HG02642 (cell line): ENCODE results near the gene ATP1A1.

Experiments used
- ATAC-seq: cut with Tn5 transposase; IDR thresholded peaks from one replicate; pipeline ENCODE4 v1.9.1; 2021; ENCODE audit warnings: mild to moderate bottlenecking; ENCODE audit not compliant: unreplicated experiment, poor library complexity

Gene ATP1A1

DNA sequence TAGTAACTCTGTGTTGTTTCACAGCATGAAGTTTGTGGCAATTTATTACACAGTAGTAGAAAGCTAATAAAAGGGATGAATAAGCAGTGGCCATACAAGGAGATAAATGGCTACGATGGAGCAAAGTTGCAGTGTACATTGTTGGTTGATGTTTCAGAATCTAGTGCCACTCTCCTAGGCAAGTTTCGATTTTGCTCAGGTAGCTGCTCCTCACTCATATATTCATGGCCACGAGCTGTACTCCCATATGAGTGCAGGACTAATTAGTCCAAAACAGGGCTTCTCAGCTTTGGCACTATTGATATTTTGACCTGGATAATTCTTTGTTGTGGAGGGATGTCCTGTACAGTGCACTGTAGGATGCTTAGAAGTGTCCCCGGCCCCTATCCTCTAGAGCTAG, 30.0 kb upstream of the ATP1A1 start:
- ATAC-seq = no peak

DNA sequence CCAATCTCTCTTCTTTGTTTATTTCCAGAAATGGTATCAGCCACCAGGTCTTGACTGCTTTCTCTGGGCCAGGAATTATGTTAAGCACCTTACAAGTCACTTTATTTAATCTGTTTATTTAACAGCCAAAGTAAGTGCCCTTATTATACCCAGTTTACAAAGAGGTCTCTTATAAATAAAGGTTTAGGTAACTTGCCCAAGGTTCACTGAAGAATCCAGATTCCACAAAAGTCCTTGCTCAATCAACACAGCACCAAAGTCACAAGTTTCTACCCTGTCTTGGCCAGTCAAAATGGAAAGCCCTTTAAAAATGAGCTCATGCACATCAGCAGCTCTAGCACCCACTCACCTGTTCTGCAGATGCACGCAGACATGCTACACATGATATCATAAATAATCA, 28.0 kb upstream of the ATP1A1 start:
- ATAC-seq = no peak

DNA sequence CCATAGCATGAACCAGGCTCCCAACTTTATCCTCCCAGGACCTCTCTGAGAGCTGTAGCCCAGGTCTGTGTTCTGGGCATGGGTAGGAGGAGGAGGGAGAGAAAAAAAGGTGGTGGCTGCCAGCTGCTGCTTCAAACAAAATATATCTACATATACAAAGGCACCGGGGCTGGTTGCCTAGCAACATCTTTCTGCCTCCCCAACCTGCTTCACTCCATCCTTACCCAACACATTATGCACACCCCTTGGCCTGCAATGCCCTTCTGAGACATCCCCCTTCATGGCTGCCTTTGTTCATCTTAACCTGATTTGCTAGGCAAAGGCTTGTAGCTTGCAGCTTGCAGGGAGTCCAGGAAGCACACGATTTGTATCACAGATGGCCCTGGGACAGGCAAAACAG, 27.2 kb upstream of the ATP1A1 start:
- ATAC-seq = no peak

DNA sequence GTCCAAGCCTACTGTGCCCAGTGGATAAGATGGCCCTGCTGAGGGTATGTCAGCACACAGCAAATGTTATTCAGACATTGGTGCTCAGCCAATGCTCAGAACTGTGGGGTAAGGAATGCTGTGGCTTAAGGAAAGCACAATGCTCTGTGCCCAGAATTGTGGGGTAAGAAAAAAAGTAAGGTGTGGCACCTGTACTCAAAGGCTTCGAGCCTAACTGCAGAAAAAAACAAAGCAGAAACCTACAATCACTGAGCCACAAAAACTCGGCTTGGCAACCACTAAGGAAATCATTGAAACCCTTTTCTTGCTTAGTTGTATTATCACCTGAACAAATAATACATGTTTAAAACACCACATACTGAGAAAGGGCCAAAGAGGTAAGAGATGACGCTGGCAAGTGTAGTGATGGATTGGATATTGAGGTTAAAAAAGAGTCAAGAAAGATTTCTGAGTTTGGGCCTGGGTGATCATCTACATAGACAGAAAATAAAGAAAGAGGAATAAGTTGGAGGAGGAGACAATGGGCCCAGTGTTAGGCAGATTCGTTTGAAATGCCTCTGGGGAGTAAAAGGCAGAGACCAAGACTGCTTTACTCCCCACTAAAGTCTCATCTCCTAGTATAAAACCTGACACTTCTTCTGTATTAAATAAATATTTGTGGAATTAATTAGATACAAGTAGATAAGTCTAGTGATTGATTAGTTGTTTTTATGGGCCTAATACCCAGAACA, 25.9 kb upstream of the ATP1A1 start:
- no peak for ATAC-seq

DNA sequence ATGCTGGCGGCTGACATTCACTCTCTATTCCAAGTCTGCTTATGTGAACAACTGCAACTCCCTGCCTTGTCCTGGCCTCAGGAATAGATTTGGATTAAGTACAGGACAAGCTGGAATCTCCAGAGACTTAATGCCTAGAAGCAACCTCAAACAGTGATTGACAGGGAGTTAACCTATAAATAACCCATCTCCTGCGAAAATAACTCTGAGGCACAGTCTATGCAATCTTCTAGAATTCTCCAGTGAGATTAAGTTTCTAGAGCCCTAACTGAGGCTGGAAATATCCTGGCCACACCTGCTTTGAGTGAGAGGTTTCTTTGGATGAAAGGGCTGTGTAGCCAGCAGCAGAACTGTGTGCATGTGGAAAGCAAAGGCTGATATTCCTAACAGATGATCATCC, 25.3 kb upstream of the ATP1A1 start:
- no peak for ATAC-seq

DNA sequence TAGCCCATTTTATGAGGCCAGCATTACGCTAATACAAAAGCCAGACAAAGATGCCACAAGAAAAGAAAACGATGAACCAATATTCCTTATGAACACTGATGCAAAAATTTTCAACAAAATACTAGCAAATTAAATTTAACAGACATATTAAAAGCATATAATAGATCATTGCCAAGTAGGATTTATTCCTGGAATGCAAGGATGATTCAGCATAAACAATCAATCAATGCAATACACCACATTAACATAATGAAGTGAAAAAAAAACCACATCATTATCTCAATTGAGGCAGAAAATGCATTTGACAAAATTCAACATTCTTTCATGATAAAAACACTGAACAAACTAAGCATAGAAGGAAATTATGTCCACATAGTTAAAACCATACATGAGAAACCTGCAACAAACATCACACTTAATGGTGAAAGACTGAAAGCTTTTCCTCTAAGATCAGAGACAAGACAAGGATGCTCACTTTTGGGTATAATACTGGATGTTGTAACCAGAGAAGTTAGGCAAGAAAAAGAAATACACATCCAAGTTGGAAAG, 22.9 kb upstream of the ATP1A1 start:
- no peak for ATAC-seq

DNA sequence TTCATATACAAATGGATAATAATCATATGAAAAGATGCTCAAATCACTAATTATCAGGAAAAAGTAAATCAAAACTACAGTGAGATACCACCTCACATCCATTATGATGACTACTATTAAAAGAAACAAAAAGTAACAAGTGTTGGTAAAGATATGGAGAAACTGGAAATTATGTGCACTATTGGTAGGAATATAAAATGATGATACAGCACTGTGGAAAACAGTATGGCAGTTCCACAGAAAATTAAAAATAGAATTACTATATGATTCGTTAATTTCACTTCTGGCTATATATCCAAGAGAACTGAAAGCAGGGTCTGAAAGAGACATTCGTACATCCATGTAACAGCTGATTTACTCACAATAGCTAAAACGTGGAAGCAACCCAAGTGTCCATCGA, 21.1 kb upstream of the ATP1A1 start:
- no peak for ATAC-seq

DNA sequence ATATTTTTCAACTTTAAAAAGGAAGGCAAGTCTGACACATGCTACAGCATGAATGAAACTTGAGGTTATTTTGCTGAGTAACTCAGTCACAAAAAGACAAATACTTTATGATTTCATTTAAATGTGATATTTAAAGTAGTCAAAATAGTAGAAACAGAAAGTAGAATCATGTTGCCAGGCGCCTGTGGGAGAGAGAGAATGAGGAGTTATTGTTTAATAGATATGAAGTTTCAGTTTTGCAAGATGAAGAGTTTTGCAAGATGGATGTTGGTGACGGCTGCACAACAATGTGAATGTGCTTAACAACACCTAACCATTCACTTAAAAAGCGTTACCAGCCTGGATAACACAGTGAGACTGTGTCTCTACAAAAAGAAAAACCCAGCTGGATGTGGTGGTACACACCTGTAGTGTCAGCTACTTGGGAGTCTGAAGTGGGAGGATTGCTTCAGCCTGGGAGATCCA, 20.7 kb upstream of the ATP1A1 start:
- peak; percentile 57 for ATAC-seq

DNA sequence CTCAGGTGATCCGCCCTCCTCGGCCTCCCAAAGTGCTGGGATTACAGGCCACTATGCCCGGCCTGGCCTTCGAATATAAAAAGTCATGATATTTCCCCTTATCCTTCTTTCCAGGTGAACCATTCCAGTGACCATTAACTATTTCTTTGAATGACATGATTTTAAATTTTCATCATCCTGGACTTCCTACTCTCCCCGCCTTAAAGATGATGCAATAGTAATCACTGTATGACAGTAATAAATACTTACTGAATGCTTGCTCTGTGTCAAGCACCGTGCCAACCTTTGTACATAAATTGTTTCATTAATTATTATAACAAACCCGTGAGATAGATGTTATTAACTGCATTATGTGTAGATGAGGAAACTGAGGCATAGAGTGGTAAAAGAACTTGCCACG, 19.9 kb upstream of the ATP1A1 start:
- ATAC-seq = no peak

DNA sequence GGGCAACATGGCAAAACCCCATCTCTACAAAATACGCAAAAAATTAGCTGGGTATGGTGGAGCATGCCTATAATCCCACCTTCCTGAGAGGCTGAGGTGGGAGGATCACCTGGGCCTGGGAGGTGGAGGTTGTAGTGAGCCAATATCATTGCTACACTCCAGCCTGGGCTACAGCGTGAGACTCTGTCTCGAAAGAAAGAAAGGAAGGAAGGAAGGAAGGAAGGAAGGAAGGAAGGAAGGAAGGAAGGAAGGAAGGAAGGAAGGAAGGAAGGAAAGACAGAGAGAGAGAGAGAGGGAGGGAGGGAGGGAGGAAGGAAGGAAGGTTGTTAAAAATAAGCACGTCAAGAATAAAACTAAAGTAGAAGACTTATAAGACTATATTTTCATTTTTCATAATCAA, 17.0 kb upstream of the ATP1A1 start:
- ATAC-seq = no peak

DNA sequence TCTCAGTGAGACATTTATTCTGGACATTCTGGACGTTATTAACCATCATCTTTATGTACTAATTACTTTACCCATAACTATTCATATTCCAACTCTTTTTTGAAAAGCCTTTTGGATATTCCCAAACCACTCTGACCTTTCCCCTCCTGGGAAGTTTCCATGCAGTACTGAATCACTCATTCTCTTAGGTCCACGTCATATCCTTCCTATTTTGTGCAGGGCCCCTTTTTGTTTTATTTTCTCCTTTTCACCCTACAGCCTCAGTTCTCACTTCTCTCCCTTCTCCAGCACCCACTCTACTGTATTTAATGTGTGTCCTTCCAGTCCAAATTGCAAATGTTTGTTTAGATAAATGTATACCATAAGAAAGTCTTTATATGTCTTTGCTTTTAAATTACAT, 16.4 kb upstream of the ATP1A1 start:
- no peak for ATAC-seq

DNA sequence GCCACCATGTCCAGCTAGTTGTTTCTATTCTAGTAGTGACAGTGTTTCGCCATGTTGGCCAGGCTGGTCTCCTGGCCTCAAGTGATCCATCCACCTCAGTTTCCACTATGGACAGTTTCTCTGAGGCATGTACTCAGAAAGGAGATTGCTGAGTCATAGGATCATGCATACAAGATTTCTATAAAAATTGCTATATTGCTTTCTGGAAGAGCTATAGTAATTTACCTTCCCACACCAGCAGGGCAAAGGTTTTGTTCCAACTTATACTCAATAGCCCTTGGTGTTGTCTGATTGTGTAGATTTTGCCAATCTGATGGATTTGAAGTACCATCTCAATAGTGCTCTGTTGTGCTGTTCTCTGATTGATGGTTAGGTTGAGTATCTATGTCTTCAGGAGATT, 15.6 kb upstream of the ATP1A1 start:
- no peak for ATAC-seq

DNA sequence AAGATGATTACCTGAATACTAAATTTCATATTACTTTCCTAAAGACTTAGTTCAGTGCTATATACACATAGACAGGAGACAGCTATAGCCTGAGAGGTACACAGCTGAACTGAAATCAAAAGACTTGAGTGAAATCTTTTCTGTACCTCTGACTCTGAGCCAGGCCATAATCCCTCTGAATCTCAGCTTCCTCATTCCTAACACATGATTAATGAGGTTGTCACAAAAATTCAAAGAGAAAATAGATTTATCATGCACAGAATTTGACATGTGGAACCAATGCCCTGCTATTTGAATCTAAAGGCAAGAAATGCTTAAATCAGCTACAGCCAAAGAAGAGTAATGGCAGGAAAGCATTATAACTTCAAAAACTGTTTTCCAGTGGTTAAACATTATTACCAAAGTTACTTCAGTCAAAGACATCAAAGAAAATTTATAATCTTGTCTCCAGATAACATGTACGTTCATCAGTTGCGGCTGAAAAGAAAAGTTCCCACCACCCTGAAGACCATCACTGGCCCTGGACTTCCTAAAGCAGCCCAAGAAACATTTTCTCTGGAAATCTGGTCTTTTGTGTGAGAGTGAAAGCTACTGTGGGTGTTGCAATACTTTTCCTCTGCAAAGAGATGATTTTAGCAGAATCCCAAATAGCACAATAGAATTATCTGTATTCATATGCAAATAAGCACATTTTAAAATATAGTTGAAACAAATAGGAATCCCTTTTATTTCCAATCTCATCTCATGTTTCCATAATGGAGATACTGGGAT, 13.8 kb upstream of the ATP1A1 start:
- ATAC-seq = no peak

DNA sequence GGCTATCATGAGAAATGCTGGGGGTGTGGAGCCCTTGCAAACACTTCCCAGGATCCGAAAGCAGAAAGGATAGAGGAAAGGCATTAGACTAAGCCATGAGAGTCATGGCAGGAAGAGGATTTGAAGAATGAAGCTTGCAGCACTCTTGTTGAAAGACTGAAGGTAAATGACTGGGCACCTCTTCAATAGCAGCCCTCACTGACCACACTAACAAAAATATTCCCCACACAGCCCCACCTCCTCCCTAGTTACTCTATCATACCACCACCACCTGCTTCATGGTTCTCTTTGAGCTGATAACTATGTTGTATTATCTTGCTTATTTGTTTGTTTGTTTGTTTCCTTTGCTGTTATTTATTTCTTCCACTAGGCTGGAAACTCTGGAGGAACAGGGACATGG, 13.2 kb upstream of the ATP1A1 start:
- no peak for ATAC-seq

DNA sequence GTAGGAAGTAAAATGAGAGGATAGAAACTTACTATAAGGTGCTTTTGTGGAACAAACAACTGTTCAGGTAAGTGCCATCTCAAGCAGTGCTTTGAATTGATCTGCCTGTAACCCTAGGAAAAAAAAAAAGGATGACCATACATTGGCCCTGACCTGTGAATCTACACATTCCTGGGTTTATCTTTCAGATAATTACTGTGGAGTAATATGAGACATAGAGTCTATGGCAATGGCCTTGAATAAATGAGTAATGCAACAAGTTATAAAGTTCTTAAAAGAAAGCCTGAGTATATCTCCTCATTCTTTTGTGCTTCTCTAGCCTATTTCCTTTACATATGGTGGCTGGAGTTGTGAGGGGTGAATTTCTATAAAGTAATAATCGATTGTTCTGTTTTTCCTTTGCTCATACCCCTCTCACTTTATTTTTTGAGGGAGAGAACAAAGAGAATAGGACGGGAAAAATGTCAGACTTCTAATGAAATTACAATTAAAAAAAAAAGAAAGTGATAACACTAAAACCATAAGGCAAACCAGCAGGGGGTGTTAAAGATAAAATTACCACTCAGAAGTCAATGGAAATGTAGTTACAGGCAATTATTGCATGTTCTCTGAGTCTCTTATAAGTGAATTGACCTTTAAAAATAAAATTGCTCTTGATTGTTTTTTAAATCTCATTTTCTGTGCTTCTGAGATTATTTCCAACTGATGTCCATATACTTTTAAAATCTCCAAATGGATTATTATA, 12.4 kb upstream of the ATP1A1 start:
- no peak for ATAC-seq

DNA sequence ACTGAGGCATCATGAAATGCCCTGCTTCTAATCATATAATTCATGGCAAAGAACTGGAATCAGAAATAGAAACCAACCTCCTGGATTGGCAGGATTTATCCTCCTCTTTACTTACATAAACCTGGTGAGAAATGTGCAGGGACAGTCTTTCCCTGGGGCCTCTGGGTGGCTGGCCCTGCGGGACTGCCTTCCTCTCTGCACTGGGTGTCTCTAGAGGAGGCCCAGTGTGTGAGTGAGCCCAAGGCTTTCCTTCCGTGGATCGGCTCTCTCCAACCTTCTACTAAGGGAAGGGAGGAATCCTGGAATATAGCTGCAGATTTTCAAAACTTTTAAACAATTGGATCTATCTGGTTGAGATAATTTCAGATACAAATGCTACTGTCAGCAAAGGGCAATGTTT, 11.4 kb upstream of the ATP1A1 start:
- no peak for ATAC-seq

DNA sequence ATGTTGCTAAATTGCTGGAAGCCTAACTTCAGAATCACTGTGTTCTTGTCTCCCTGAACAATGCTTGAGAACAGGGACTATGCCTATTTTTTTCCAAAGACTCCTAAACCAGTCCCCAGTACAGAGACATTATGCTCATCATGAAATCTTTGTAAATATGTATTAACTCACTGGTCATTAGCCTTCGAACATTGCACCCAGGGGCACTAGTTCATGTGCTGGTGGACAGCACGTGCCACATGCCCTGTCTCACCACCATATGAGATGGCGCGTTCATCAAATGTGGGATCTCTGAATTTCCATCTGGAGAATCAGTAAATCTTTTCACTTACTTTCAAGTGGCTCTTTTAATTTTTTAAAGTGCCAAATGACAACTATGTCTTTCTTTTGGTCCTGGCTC, 11.0 kb upstream of the ATP1A1 start:
- no peak for ATAC-seq

DNA sequence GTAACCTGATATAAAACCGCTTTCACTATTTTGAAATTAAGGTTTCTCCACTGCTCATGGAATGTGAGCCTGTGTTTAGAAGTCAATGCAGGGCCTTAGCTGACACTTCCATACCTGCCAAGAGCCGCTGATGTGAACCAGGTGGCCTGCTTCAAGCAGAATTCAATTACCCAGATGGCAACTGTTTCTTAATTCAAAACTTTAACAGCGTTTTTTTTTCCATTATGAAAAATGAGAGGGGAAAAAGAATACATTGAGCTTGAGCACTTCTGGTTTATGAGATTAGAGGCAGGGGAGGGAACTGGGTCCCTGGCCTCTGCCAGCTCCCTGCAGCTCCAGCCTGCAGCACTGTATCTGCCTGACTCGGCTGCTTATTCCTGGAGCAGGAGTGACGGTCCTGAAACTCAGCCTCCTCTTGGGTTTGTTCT, 7.7 kb upstream of the ATP1A1 start:
- no peak for ATAC-seq

DNA sequence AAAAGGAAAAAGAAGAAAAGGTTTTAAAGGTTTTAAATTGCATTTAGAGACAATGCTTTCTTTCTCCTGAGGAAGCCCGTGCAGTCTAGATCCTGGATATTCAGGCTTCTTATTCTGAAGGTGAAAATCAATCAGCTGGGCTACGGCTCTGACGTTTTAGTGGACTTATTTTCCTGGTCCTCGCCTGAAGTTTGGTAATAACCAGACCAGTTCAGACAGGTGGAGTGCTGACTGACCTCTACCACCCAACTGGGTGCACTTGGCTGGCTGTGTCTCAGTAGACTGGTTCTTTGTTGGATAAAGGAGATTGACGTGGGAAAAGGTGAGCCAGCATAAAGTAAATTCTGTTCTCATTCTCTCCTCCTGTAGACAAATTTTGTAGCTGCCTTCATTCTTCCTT, 7.2 kb upstream of the ATP1A1 start:
- no peak for ATAC-seq

DNA sequence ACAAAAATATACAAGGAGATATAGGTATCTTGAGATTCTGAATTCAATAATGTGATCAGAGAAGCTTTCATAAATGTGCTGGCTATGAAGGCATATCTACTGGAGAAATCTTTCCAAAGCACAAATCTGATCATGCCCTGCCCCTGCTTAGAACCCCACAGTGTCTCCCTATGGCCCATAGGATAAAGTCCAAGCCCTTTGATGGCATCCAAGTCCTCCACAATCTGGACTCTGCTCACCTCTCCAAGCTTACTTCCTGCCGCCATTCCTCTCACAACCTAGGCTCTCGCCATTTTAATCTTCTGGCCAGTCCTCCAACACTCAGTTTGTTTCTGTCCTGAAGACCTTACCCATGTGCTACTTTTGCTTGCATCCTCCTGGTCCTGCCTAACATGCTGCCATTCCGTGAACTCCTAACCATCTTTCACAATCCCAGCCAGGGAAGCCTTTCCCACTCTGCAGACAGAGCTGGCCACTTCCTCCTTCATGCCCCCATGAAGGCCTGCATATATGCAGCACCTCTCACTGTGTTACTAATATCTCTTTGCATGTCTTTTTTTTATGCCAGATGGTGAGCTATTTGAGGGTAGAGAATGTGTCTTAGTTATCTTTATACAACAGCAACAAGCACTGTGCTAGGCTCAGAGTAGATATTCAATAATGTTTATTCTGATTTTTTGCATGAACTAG, 5.6 kb upstream of the ATP1A1 start:
- ATAC-seq = no peak
